ENCODE results near the gene RPS6KA2.
"Not testable (repeated sequence)": the region's sequence is repeated elsewhere in the genome, so short reads cannot be mapped to it uniquely, and the experiment has no call there.

RPS6KA2 gene

DNA sequence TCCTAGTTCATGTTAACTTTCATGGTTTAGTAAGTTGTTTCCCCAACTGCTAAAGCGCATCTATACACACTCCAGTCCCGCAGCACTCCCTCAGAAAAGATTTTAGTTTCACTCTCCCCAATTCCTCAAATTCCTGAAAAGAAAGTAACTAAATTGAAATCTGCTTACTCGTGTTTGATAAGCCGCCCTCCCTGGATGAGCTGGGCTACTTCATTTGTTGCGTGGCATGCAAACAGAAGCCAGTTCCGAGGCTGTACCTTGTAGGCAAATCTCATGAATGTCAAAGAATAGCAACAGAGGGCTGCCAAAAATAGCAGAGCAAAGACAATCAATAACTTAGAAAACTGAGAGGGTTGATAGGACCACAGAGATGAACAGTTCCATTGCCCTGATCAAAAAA lies 261.2 kb downstream of the RPS6KA2 start:
- no peak for ATAC-seq (ENCODE audit: insufficient read depth, low read depth)
- H4K20me1 ChIP-seq (ENCODE audit: insufficient read depth, low read length): no peaks in the 10 kb centered on the region
- no peaks in the 10 kb centered on the region for H3K4me1 ChIP-seq (ENCODE audit: insufficient read depth, low read length)
- no peaks in the 10 kb centered on the region for H3K27me3 ChIP-seq (ENCODE audit: insufficient read depth, low read length, poor library complexity)
- no peak overlapping the region for H3K27ac ChIP-seq (ENCODE audit: low read length)
- peaks cover 37% of the 10 kb centered on the region for H3K36me3 ChIP-seq (ENCODE audit: insufficient read depth, low read length)
- no peak overlapping the region for H3K9ac ChIP-seq (ENCODE audit: low read depth, low read length)
- H3K79me2 ChIP-seq (ENCODE audit: insufficient read depth, low read length): no peaks in the 10 kb centered on the region
- no peak overlapping the region for H3K4me3 ChIP-seq (ENCODE audit: low read depth in 1 of 2, low read length in 2 of 2)
- H3K9me3 ChIP-seq (ENCODE audit: insufficient read depth, low read length, severe bottlenecking): no peaks in the 10 kb centered on the region
- no peak overlapping the region for H3K4me2 ChIP-seq (ENCODE audit: insufficient read depth, low read length)
- TF ChIP-seq EZH2 (IDR thresholded peaks at IDR 0.05; ENCODE audit: borderline replicate concordance, low read depth, low read length, severe bottlenecking): no peak
- TF ChIP-seq, protein P1, sequence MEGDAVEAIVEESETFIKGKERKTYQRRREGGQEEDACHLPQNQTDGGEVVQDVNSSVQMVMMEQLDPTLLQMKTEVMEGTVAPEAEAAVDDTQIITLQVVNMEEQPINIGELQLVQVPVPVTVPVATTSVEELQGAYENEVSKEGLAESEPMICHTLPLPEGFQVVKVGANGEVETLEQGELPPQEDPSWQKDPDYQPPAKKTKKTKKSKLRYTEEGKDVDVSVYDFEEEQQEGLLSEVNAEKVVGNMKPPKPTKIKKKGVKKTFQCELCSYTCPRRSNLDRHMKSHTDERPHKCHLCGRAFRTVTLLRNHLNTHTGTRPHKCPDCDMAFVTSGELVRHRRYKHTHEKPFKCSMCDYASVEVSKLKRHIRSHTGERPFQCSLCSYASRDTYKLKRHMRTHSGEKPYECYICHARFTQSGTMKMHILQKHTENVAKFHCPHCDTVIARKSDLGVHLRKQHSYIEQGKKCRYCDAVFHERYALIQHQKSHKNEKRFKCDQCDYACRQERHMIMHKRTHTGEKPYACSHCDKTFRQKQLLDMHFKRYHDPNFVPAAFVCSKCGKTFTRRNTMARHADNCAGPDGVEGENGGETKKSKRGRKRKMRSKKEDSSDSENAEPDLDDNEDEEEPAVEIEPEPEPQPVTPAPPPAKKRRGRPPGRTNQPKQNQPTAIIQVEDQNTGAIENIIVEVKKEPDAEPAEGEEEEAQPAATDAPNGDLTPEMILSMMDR (IDR thresholded peaks at IDR 0.05; ENCODE audit: borderline replicate concordance, extremely low read depth, low read length, poor library complexity, severe bottlenecking): no peak
- H2AFZ ChIP-seq (ENCODE audit: low read depth, low read length): no peak overlapping the region
- no peak for DNase-seq

DNA sequence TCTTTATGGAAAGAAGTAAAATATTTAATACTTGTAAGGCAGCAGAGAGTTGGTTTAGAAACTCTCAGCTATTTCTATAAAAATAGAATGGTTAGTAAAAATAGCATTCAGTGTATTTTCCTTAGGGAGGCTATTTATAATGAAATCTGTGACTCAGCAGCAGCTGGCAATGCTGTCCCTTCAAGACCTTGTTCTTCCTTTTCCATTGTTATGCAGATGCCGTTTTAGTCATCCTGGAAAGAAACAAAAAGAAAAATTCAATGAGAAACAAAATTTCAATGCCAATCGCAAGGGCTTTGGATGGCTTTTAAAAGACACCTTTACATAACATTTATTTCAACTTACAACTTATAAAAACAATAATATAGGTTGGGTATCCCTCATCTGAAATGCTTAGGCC lies 261.8 kb downstream of the RPS6KA2 start:
- no peak overlapping the region for H3K9ac ChIP-seq (ENCODE audit: low read depth, low read length)
- no peaks in the 10 kb centered on the region for H3K27me3 ChIP-seq (ENCODE audit: insufficient read depth, low read length, poor library complexity)
- no peaks in the 10 kb centered on the region for H4K20me1 ChIP-seq (ENCODE audit: insufficient read depth, low read length)
- no peak overlapping the region for H3K4me2 ChIP-seq (ENCODE audit: insufficient read depth, low read length)
- no peak overlapping the region for H2AFZ ChIP-seq (ENCODE audit: low read depth, low read length)
- no peak overlapping the region for H3K4me3 ChIP-seq (ENCODE audit: low read depth in 1 of 2, low read length in 2 of 2)
- ATAC-seq (ENCODE audit: insufficient read depth, low read depth) (no peak), DNase-seq (no peak)
- H3K79me2 ChIP-seq (ENCODE audit: insufficient read depth, low read length): no peaks in the 10 kb centered on the region
- H3K4me1 ChIP-seq (ENCODE audit: insufficient read depth, low read length): no peaks in the 10 kb centered on the region
- H3K27ac ChIP-seq (ENCODE audit: low read length): no peak overlapping the region
- no peak for TF ChIP-seq EZH2 (IDR thresholded peaks at IDR 0.05; ENCODE audit: borderline replicate concordance, low read depth, low read length, severe bottlenecking)
- TF ChIP-seq, protein P1 (IDR thresholded peaks at IDR 0.05; ENCODE audit: borderline replicate concordance, extremely low read depth, low read length, poor library complexity, severe bottlenecking): no peak
- H3K36me3 ChIP-seq (ENCODE audit: insufficient read depth, low read length): peaks cover 37% of the 10 kb centered on the region
- H3K9me3 ChIP-seq (ENCODE audit: insufficient read depth, low read length, severe bottlenecking): no peaks in the 10 kb centered on the region

DNA sequence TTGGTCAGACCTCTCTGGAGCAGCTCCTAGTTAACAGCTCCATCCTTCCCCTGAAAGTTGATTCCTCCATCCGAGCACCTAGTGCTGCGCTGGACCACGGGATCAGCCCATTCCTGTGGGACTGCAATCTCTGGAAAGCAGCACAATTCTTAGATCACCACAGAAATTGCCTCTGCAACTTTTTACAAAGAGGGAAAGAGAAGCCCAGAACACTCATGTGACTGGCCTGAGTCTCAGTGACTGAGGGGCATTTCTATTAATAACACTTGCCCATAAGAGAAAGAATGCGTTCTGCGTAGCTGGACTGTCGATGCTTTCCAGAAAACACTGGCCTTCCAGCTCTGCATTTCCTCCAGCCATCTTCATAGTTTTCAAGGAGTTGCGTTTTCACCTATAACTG lies 262.6 kb downstream of the RPS6KA2 start:
- no peak for ATAC-seq (ENCODE audit: insufficient read depth, low read depth)
- no peak overlapping the region for H2AFZ ChIP-seq (ENCODE audit: low read depth, low read length)
- no peaks in the 10 kb centered on the region for H3K9me3 ChIP-seq (ENCODE audit: insufficient read depth, low read length, severe bottlenecking)
- H3K9ac ChIP-seq (ENCODE audit: low read depth, low read length): no peak overlapping the region
- H3K79me2 ChIP-seq (ENCODE audit: insufficient read depth, low read length): no peaks in the 10 kb centered on the region
- H3K27me3 ChIP-seq (ENCODE audit: insufficient read depth, low read length, poor library complexity): no peaks in the 10 kb centered on the region
- no peaks in the 10 kb centered on the region for H4K20me1 ChIP-seq (ENCODE audit: insufficient read depth, low read length)
- TF ChIP-seq EZH2 (IDR thresholded peaks at IDR 0.05; ENCODE audit: borderline replicate concordance, low read depth, low read length, severe bottlenecking): no peak
- TF ChIP-seq, protein P1 (IDR thresholded peaks at IDR 0.05; ENCODE audit: borderline replicate concordance, extremely low read depth, low read length, poor library complexity, severe bottlenecking): no peak
- H3K4me1 ChIP-seq (ENCODE audit: insufficient read depth, low read length): no peaks in the 10 kb centered on the region
- H3K27ac ChIP-seq (ENCODE audit: low read length): no peak overlapping the region
- no peak for DNase-seq
- H3K4me3 ChIP-seq (ENCODE audit: low read depth in 1 of 2, low read length in 2 of 2): no peak overlapping the region
- peaks cover 37% of the 10 kb centered on the region for H3K36me3 ChIP-seq (ENCODE audit: insufficient read depth, low read length)
- H3K4me2 ChIP-seq (ENCODE audit: insufficient read depth, low read length): no peak overlapping the region

DNA sequence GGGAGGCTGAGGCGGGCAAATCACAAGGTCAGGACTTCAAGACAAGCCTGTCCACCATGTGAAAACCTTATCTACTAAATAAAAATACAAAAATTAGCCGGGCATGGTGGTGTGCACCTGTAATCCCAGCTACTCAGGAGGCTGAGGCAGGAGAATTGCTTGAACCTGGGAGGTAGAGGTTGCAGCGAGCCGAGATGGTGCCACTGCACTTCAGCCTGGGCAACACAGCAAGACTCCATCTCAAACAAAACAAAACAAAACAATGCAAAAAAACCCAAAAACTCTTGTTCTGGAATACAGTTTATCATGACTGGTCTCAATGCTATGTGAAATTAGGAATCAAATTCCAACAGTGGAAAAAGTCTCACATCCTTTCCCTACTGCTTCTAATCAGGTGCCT lies 264.6 kb downstream of the RPS6KA2 start:
- ATAC-seq (ENCODE audit: insufficient read depth, low read depth); H3K4me2 ChIP-seq (ENCODE audit: insufficient read depth, low read length); DNase-seq; H2AFZ ChIP-seq (ENCODE audit: low read depth, low read length); H3K9ac ChIP-seq (ENCODE audit: low read depth, low read length); H4K20me1 ChIP-seq (ENCODE audit: insufficient read depth, low read length); H3K79me2 ChIP-seq (ENCODE audit: insufficient read depth, low read length); H3K4me3 ChIP-seq (ENCODE audit: low read depth in 1 of 2, low read length in 2 of 2); H3K4me1 ChIP-seq (ENCODE audit: insufficient read depth, low read length); H3K27ac ChIP-seq (ENCODE audit: low read length); H3K9me3 ChIP-seq (ENCODE audit: insufficient read depth, low read length, severe bottlenecking); H3K27me3 ChIP-seq (ENCODE audit: insufficient read depth, low read length, poor library complexity): not testable (repeated sequence)
- peaks cover 33% of the 10 kb centered on the region for H3K36me3 ChIP-seq (ENCODE audit: insufficient read depth, low read length)
